SHP77 treated with DMSO at 0.1 percent for 48 hours (cell line): Measurements from ENCODE around the gene SH3BP5L.

Source experiments
- DNase-seq: peaks from one replicate; lab custom pipeline; 2025; lab: John Stamatoyannopoulos, UW

SH3BP5L gene

DNA sequence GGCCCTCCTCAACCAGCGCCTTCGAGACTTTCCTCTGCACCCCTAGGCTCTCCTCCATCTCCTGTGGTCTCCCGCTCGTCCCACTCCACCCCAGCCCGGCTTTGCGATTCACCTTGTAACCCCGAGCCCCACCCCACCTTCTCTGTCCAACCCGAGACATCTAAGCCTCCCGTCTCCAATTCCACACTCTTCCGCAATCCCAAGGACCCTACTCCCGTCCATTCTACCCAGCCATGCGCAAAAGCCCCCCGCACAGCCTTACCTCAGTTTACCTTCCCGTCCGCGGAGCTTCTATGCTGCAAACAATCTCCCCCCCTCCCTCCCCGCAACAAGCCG lies 174 bp downstream of the SH3BP5L start:
- DNase-seq, result no peak

DNA sequence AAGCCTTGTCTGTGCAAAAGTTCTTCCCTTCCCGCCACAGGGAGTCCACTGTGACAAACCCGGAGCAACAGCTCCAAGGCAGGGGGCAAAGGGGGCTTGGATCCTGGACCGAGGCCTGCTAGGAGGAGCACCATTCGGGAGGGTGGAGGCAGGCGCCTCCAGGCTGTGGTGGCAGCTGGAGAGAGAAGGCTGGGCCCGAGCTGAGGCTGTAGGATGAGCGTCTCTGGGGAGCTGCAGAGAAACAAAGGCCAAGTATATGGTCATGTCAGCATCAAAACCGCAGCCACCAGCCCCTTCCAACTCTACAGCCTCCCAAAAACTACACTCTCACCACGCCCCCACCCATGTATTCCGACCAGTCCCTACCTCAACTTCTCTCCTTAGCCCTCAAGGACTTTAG lies 579 bp downstream of the SH3BP5L start:
- DNase-seq, result no peak

DNA sequence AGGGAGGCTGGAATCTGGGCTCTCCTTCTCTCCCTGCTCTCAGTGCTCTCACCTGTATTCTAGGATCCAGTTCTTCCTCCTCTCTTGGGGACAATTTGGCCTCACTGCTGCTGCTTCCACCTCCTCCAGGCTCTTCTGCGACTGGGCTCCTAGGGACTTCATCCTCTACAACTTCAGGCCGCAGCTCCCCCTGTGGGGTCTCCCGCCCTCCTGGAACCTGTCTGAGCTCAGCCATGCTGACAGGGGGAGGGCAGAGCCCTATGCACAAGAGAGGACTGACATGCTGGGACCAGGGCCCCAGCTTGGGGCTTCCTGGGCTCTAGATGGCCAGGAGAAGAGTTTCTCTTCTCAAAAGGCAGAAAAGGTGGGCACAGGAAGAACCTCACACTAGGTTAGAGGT lies 1.0 kb downstream of the SH3BP5L start:
- DNase-seq, result no peak

DNA sequence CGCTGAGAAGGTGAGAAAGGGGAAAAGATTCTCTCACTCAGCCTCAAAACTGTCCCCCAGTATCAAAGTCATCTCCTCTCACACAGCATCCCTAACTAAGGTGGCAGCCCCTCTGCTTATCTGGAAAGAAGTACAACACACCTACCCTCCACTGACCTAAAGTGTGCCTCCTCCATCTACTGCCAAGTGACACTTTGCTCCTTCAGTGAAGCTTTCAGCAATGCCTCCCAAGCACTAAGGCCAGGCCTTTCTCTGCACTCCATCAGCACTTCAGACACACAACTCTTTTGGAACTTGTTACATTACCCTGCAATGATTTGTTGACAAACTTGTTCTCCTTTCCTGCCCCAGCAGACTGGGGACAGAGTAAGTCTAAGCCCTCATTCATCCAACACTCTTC lies 1.4 kb downstream of the SH3BP5L start:
- no peak for DNase-seq

DNA sequence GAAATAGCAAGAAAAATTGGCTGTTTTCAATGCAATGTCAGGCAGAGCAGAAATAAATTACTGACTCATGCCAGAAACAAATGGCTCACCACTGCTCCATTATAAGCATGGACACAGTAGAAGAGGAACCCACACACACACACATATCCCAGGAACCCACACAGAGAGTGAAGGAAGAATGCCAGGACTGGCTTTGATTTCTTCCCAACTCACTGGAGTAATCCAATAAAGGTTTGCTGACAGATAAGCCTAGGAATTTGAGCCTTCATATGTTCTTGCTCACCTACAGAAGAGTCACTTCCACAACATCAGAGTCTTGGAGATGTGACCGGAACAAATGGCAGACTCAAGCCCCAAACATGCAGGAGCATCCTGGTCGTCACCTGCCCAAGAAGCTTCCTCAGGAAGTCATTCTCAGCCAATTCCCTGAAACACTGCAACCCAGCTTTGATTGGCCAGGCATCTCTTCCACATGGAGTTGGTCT lies 2.2 kb downstream of the SH3BP5L start:
- no peak for DNase-seq

DNA sequence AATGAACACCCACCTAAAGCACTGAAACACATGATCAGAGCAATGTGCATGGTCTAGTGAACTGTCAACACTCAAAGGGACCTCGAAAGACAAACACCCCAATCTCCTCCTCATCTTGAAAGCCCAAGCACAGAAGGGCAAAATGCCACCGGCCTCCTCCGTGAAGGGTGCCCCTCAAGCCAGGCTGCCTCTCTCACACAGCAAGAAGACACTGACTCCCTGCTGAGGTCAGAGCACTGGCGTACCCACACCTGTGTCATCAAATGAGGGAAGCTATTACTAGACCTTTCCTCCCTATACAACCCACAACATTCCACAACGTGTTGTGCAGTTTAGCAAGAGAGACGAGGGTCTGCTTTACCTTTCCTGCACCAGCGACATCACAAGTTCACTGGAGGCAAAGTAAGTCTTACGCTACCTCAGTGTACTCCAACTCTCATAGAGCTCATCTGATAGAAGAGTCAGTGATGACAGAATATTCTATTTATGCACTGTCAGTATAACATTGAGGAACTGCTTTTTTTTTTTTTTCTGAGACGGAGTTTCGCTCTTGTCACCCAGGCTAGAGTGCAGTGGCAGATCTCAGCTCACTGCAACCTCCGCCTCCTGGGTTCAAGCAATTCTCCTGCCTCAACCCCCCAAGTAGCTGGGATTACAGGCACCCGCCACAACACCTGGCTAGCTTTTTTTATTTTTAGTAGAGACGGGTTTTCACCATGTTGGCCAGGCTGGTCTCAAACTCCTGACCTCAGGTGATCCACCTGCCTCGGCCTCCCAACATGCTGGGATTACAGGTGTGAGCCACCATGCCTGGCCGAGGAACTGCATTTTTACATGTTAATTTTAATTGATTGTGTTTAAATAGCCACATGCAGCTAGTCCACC lies 3.3 kb downstream of the SH3BP5L start:
- DNase-seq, result no peak

DNA sequence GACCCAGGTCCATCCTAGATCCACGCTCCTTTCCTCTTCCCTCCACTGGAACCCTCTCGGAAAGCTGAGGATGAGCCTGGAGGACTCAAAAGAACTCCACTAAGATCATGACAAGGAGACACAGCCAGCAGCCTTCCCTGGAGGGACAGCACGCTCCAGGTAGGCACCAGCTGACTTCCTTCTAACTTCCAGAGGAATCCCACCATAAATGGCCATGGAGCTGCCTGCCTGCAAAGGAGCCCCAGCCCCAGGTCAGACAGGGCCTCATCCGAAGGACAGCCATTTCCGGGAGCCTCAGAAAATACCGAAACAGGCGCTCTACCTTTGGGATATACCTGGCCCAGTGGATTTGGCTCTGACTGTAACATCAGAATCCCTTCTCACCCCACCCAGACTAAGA lies 4.1 kb downstream of the SH3BP5L start:
- no peak for DNase-seq

DNA sequence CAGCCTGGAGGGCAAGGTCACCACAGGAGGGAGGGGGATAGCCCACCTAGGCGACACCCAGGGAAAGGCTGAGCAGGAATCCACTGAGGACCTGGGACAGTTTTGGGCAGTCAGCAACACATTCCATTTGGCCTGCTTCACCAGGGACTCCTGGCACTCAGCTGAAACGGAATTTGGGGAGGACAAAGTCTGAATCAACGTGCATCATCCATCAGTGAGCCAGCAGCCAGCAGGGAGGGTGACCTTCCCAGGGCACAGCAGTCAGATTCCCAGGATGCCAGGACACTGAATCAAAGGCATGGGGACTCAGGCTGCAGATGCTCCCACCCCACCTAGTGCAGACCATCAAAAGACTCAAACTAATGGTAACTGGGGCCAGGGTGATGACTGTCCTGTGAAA lies 4.6 kb downstream of the SH3BP5L start:
- DNase-seq, result no peak

DNA sequence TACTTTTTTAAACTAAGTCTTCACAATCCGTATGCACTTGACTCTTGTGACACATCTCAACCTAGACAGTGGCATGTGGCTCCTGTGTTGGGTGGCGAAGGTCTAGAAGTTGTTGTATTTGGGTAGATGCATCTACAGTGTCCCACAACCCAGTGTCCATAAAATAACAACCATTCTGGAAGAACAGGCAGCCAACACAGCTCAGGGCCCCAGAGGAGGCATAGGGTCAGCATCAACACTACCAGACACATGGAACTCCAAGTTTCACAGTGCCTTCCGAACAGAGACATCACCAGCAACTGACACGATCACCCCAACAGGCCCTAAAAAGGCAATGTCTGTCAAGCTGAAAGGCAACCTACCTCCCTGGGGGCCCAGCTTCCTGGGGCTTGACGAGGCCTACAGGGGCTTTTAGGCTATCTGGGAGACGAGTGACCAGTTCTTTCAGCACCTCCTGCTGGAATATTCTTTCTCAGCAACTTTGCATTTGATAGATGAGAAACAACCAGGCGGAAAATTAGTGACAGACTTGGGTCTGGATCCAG lies 5.6 kb downstream of the SH3BP5L start:
- no peak for DNase-seq

DNA sequence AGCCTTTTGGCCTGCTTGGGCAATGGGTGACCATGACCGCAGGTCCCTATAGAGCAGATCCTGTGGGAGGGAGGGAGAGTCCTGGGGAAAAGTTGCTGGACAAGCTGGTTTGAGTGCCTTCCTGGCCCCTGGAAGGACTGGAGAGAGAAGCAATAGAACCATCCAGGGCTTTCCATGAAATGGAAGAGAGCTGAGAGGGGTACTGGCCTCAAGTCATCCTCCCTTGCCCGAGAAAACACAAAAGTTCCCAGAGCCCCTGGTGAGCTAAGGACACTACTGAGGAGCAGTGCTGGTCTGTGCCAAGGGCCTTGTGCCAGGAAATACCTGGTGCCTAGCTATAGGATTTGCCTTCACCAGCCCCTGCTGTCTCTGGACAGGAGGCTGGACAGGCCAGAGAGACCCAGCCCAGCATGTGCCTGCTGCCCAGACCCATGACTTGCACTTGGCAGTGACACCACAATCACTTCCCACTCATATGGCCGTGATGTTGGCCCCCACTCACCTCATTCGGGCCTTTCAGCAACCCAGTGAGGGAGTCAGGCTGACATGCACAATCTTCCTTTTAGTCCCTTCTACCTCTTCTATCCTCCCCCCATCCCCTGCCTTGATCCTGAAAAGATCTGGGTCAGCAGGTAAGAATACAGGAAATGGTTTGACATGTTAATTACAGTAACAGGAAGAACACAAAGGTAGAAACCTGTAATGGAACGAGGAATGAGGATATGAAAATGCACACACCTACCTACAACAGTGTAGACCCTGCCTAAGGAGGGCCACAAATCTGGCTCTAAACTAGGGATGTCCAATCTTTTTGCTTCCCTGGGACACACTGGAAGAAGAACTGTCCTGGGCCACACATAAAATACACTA lies 7.0 kb downstream of the SH3BP5L start:
- DNase-seq, result no peak

DNA sequence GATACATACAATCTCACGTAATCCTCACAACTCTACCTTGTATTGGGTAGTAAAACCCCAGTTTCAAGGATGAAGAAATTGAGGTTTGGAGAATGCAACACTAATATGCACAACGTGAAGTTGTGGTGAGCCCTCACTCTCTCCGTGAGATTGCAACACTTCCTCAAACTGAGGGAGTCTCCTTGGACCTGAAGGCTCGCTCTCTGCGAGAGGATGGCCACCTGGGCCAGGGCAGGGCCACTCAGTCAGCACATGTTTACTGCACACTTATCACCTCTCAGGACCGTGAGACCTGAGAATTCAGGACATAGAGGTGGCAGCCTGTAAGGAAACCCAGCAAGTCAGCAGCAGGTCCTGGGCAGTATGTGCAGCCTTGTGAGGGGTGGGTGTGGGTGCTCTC lies 8.7 kb downstream of the SH3BP5L start:
- DNase-seq, result no peak

DNA sequence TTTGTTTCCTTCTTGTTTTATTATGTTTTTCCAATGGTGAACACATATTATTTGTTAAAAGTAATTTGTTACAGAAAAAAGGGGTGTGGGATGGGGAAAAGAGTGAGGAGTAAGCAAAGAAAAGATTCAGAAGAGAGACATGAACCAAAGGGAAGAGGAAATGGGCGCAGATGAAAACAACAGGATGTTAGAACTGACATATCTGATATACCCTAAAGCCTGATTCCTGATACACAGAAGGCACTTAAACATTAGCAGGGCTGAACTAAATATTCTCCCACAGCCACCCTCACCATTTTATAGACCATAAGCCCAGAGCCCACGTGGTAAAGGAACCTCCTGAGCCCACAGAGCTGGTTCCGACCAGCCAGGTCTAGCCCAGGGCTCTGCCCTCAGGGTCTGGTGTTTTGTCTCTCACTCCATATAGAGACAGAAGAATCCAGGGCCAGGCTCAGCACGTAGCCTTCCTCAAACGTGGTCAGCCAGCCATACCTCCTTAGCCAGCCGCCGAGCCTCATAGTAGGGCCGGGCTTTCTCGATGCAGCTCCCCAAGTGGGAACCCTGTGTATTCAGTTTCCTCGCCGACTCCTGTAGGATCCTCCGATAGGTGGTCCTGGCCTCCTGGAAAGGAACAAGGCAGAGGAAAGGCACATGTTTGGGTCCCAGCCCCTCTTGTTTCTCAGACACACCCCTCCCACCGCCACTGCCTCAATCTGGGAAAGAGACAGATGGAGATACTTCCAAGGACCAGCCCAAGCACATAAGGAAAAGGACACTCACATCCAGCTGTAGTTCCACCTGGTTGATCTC lies 9.5 kb downstream of the SH3BP5L start:
- DNase-seq, result no peak

DNA sequence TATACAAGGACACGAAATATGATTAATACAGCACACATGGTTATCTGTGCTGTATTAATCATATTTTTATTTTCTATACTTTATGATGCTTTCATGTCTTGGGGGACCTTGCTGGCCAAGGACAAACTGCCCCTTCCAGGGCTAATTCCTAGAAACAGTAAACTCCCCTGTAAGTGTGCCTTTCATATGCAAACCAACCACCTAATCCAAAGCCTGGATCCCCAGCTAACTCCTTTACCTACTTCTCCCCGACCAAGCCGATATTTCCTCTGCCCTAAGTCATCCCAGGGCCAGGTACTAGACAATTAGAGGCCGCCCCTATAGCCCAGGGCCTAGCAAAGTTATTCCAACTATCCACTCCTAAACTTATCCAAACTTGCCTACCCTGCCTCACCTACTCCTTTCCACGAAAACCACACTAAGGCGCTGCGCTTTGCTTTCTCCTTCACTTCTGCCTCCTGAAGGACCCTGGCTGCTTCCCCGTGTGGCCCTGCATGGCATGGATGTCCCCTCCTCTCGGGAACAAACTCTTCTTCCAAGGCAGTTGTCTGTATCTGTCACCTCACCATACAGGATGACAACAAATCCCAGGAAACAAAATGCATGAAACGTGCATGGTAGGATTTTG lies 10.2 kb downstream of the SH3BP5L start:
- DNase-seq, result no peak

DNA sequence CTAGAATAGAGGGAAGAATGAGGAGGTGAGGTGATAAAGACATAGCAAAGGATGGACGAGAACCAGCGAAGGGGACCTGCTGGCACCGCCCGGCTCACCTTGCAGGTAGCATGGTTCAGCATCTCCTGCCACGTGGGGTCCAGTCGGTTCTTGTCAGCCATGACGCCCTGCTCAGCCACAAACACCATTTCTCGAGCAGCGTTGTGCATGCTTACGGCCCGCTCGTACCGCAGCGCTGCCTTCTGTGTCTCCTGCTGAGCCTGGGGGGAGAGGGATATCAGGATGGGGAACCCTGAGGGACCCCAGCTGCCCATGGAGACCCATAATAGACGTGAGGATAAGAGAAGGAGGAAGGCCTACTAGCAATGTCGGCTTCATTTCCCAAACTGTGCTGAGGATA lies 11.4 kb downstream of the SH3BP5L start:
- no peak for DNase-seq

DNA sequence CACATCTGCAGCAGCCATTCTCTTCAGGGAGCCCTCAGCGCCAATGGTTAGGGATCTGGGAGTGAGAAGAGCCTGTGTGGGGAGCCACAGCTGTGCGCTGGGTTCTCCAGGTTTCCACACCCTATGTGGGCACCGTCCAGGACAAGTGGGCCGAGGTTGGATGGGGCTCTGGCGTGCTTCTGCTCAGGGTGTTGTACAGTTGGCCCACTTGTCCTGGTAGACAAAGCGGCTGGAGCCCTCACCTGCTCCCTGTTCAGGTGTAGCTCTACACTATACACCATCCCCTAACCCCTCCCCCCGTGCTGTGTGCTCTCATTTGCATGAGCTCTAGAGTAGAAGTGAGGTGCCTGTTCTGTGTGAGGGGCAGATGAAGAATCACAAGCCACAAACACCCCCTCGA lies 12.2 kb downstream of the SH3BP5L start:
- DNase-seq, result no peak

DNA sequence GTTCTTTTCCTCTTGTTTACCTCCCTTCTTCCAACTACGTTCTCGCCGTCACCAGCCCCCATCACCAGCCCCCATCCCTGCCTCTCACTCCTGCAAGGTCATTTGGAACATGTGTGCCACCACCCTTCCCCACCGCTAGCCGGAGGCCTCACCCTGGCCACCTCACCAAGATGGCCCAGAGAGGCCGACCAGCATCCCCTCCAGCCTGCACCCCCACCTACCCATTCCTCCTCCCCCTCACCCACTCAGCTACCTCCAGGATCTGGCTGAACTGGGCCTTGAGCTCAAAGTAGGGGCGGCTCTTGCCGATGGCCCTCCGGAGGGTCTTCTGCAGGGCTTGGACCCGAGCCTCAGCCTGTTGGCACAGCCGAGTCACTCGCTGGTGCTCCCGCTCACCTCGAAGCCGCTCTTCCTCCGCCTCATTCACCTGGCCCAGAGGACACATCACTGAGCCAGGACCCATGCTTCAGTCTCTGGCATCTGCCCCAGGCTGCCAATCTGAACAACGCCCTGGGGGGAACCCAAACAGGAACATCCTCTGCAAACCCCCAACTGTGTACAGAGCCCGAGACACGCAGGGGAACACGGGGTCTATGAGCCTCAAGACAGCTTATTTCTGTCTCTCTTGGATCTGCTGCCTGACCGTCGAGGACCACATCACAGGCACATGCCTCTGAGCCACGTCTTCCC lies 12.8 kb downstream of the SH3BP5L start:
- DNase-seq, result no peak

DNA sequence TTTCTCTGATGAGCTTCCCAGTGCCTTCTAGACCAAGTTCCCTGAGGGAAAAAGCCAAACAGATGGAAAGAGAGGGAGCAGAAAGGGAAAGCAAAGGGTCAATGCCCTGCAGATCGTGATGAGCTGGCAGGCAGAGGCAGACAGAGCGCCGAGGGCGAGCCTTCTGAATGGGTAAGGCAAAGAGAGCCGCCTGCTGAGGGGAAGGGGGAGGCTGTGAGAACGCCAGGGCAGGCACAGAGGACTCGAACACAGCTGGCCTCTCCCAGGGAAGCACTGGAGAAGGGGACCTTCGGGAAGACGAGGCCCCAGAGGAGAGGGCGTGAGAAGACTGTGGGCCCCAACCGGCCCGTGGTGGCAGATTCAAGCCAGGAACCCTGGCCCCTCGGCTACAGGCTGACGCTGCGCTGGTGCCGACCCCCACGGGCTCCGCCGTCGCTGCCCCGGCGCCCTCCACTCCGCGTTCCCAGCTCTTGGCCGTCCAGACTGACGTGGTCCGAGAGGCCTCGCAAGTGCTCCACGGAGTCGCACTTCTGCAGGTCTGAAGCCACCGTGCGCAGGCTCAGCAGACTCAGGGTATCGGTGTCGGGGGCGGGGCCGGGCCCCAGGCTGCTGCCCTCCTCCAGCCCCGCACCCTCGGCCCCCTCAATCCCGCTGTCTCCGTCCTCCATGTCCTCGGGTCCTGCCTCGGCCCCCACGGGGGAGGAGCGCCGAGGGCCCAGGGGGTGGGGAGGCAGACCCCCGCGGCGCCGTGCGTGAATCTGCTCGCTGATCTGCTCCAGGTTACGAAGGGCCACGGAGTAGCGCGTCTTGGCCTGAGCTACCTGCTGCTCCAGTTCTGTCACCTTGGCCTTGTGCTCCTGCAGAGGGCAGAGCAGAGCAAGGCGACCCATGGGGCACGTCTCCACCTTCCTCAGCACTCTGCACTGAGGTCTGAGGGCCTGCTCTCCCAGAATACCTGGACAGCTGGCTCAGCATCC lies 13.9 kb downstream of the SH3BP5L start:
- DNase-seq, result no peak

DNA sequence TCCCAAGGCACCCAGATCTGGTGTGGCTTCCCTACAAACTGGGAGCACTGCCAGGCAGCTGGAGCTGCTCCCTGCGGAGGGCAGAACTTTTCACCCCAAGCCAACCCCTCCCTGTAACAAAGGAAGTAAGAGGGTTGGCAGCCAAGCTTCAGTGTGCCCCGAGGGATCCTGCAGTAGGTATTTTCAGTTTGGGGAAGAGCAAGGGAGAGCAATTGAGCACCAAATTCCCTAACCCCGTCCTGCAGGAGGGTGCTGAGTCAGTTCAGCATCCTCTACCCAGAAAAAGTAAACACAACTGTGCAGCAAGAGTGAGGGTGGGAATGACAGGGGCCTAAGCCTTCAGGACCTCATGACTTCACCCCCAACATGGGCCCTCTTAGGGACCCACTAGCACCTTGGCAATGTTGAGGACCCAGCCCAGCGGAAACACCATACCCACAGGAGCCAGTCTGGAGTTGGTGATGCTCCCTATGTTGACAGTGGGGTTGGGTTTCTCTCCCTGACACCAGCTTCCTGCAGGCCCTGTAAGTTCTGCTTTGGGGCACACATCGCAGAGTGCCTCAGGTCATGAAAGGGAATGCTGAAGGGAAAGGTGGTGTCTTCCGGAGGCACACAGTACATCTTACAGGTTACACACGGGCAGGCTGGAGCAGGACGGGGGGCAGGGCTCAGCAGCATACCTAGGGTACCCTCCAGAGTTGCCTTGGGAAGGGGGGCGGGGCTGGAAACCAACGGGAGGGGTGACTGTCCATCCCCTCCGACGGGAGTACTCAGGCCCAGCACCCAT lies 14.8 kb downstream of the SH3BP5L start:
- no peak for DNase-seq
